Heart right ventricle (tissue), 16 donors: ENCODE measurements around the gene PDE3B. TPM values are rescaled to one million over a fixed set of nuclear protein-coding genes. Genes with fewer than 3 reads are reported as not detected.

Source experiments
- ATAC-seq, 8 donors: fragments of 200-7000 bp; cut with Tn5 transposase; one replicate each; pipeline ENCODE4 v1.9.1; 2020; ENCODE audit warnings: mild to moderate bottlenecking in 8 of 8, moderate library complexity in 8 of 8, moderate number of reproducible peaks in 1 of 8
- DNase-seq, 2 donors: peaks; one replicate each; pipeline ENCODE4 v3.0.0-alpha.2; 2020
- H3K27ac ChIP-seq, 10 donors: fragments of 200-600 bp; sonication (generic) in 2 of 10; one replicate each; pipeline versions ENCODE4 v1.5.0 to v1.8.0; 2020 to 2022; ENCODE audit warnings: mild to moderate bottlenecking in 3 of 10
- H3K27me3 ChIP-seq, 7 donors: fragments of 200-600 bp; one replicate each; pipeline ENCODE4 v1.8.0; 2021 to 2022; ENCODE audit warnings: mild to moderate bottlenecking in 2 of 7
- H3K36me3 ChIP-seq, 9 donors: fragments of 200-600 bp; sonication (generic) in 1 of 9; one replicate each; pipeline versions ENCODE4 v1.5.0 to v1.8.0; 2020 to 2022; ENCODE audit warnings: mild to moderate bottlenecking in 2 of 9
- H3K4me1 ChIP-seq, 9 donors: fragments of 200-600 bp; sonication (generic) in 1 of 9; one replicate each; pipeline versions ENCODE4 v1.5.0 to v1.8.0; 2020 to 2022; ENCODE audit warnings: mild to moderate bottlenecking in 4 of 9
- H3K4me3 ChIP-seq, 10 donors: fragments of 200-600 bp; sonication (generic) in 2 of 10; one replicate each; pipeline versions ENCODE4 v1.5.0 to v1.8.0; 2020 to 2022; ENCODE audit warnings: mild to moderate bottlenecking in 7 of 10, moderate library complexity in 2 of 10
- H3K9me3 ChIP-seq, 11 donors: fragments of 200-600 bp in 10 of 11; sonication (generic) in 2 of 11; one replicate each; pipeline versions ENCODE4 v1.5.0 to v1.8.0; 2013 to 2022; ENCODE audit warnings: mild to moderate bottlenecking in 2 of 11, control low read depth in 1 of 11, moderate library complexity in 1 of 11
- CTCF ChIP-seq, 9 donors: fragments of 200-600 bp; sonication (generic) in 2 of 9; IDR thresholded peaks; one replicate each; pipeline versions ENCODE4 v1.5.0 to v1.8.0; 2021 to 2022; ENCODE audit warnings: antibody characterized with exemption in 9 of 9, mild to moderate bottlenecking in 5 of 9, moderate library complexity in 1 of 9
- WGBS, 2 donors: extraction: QIAGEN DNeasy Blood & Tissue Kit; methylation state at CpG; one replicate each; pipeline ENCODE4 v1.1.7; 2013; ENCODE audit warnings: inconsistent platforms in 1 of 2; 5-methylcytosine and 5-hydroxymethylcytosine counted together
- intact Hi-C, 10 donors: fragments of 100-400 bp; cut with DNase I; formaldehyde crosslinking; loops; one replicate each; pipeline versions ENCODE4 v1.11.1 to v1.14.2; 2022
- polyA plus RNA-seq, 2 donors: library from polyadenylated mRNA; stranded (reverse); fragments of 200-250 nt; gene quantifications; one replicate each; pipeline ENCODE4 v1.2.3, GENCODE V29; 2013
- total RNA-seq, 10 donors: library from RNA; stranded (reverse); fragmentation: NEBNext Ultra II Directional in 3 of 10; extraction: Animal tissue kit (Norgen Biotek cat#: 25700) in 3 of 10; gene quantifications; one replicate each; pipeline versions ENCODE4 v1.2.1 to v1.2.4, GENCODE V29; 2021 to 2023
- donor health status: Arrhythmogenic right ventricular cardiomyopathy.
- donor health status: ischemic (EF 13 %, LVEDD 7.1; RV severe dilation, severe dysfunction).
- donor health status: healthy with polysubstance abuse.
- donor health status: DM: no; HTN: yes; CAD: no.
- donor health status: DM: no; HTN: no; CAD: no.
- donor health status: ischemic (EF 25% LVEDD 6.9; RV normal size, moderate dysfunction).
- donor health status: ischemic (EF 25% LVEDD 5.7; RV mildly dilated, moderate dysfunction).
- donor health status: healthy.
- donor health status: DM: yes; HTN: yes; CAD: no.
- donor health status: Ischemic cardiomyopathy.
- donor health status: ischemic (EF 35%, LVEDD 5.7; RV mildly dilated, moderate dysfunction).
- donor health status: nonischemic (EF 11% LVEDD 7.7; RV severe dilation, severe dysfunction).
- donor health status: DM: yes; HTN: yes; CAD: no.
- donor health status: PGD.
- donor health status: ischemic (EF 29% LVEDD 5.4; RV normal size, mild dysfunction).
- donor health status: nonischemic (EF 23%, LVEDD 6.1; RV moderate dilation, normal function).

PDE3B gene
- total and polyA plus RNA-seq, 12 donors, result 1.3 to 14.2 (median 9.0) TPM

- Histone ChIP-seq H3K27ac (no peak overlapping the region), H3K4me1 (peaks cover 0 to 12% (median 0%) of the 10 kb centered on the region in 9 donors), H3K27me3 (no peaks in the 10 kb centered on the region), H3K4me3 (no peak overlapping the region), H3K36me3 (no peaks in the 10 kb centered on the region), H3K9me3 (peaks cover 0 to 23% (median 6%) of the 10 kb centered on the region in 11 donors)
- ATAC-seq (no peak), DNase-seq (no peak)
- 81 to 90% methylated on average over 1 of the region's 1 CpG for WGBS, 2 donors
- intact Hi-C loops, result no loop called here
- no peak for TF ChIP-seq CTCF (IDR thresholded peaks at IDR 0.05)
Observed at GRCh38 chr11:14698771-14699170, 55.2 kb downstream of the PDE3B start.

- no peak for TF ChIP-seq CTCF (IDR thresholded peaks at IDR 0.05)
- Histone ChIP-seq H3K9me3 (peaks cover 0 to 27% (median 12%) of the 10 kb centered on the region in 11 donors), H3K27ac (no peak overlapping the region), H3K36me3 (no peaks in the 10 kb centered on the region), H3K4me1 (peaks cover 0 to 12% (median 0%) of the 10 kb centered on the region in 9 donors), H3K4me3 (peak overlapping the region in 1 of 10 donors; percentile 17), H3K27me3 (no peaks in the 10 kb centered on the region)
- DNase-seq (no peak), ATAC-seq (no peak)
- 41 to 55% methylated on average over 1 of the region's 1 CpG for WGBS, 2 donors
- intact Hi-C loops, result no loop called here
Observed at GRCh38 chr11:14700593-14700992, 57.0 kb downstream of the PDE3B start.

GRCh38 chr11:14702760-14703159 lies 59.2 kb downstream of the PDE3B start:
- Histone ChIP-seq H3K4me3 (no peak overlapping the region), H3K36me3 (no peaks in the 10 kb centered on the region), H3K27ac (no peak overlapping the region), H3K4me1 (peaks cover 0 to 12% (median 0%) of the 10 kb centered on the region in 9 donors), H3K27me3 (no peaks in the 10 kb centered on the region), H3K9me3 (peaks cover 0 to 22% (median 12%) of the 10 kb centered on the region in 11 donors)
- no peak for TF ChIP-seq CTCF (IDR thresholded peaks at IDR 0.05)
- whole genome bisulfite sequencing, 2 donors, result 96 to 97% methylated on average over 1 of the region's 1 CpG
- intact Hi-C loops, result no loop called here
- ATAC-seq (no peak), DNase-seq (no peak)

GRCh38 chr11:14703731-14704130 lies 60.1 kb downstream of the PDE3B start:
- peaks cover 0 to 28% (median 12%) of the 10 kb centered on the region in 11 donors for H3K9me3 ChIP-seq
- no peak overlapping the region for H3K27ac ChIP-seq
- no peak overlapping the region for H3K4me3 ChIP-seq
- WGBS, 2 donors, result 94 to 97% methylated on average over 1 of the region's 1 CpG
- ATAC-seq, result no peak
- peaks cover 0 to 12% (median 0%) of the 10 kb centered on the region in 9 donors for H3K4me1 ChIP-seq
- intact Hi-C loops, result no loop called here
- TF ChIP-seq CTCF (IDR thresholded peaks at IDR 0.05), result no peak
- no peaks in the 10 kb centered on the region for H3K27me3 ChIP-seq
- DNase-seq, result no peak
- no peaks in the 10 kb centered on the region for H3K36me3 ChIP-seq
